Endothelial cell of umbilical vein (primary cell): ENCODE data around the gene MMP2.

ENCODE experiments used
- EZH2 ChIP-seq: IDR thresholded peaks from 2 replicates; pipeline ENCODE4 v1.6.1; 2012; ENCODE audit warnings: borderline replicate concordance, low read depth, mild to moderate bottlenecking, moderate library complexity, low read length, inconsistent platforms; ENCODE audit not compliant: severe bottlenecking
- FOS ChIP-seq: IDR thresholded peaks from 2 replicates; pipeline ENCODE4 v1.6.1; 2011; ENCODE audit warnings: mild to moderate bottlenecking, low read length, moderate library complexity, borderline replicate concordance; ENCODE audit not compliant: insufficient read depth
- TF ChIP-seq, protein P1 (sequence below), 2 donors: IDR thresholded peaks; 1 replicate in 1 of 2; 2 replicates in 1 of 2; pipeline ENCODE4 v1.5.1; 2011; ENCODE audit warnings: low read length in 2 of 2, mild to moderate bottlenecking in 2 of 2, moderate library complexity in 2 of 2, control low read depth in 1 of 2, inconsistent platforms in 1 of 2, low read depth in 1 of 2; ENCODE audit not compliant: insufficient read depth in 1 of 2; ENCODE audit errors: extremely low read depth in 1 of 2

DNA sequence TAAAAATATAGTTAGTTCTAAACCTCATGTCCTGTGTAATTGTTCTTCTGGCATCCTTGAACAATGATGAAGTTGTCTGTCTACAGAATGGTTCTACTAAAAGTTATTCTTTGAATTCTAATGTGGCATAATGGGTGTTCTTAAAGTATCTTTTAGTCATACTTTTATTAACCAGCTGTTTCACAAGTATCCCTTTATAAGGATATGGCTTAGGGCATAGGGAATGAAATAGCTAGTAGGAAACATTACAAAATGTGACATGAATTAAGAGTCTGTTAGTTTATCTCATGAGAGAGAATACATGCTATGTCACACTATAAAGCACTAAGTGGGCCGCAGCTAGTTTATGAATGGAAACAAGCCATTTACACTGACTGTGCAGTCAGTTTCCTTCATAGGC is 61.2 kb downstream of the MMP2 start:
- TF ChIP-seq, protein P1, sequence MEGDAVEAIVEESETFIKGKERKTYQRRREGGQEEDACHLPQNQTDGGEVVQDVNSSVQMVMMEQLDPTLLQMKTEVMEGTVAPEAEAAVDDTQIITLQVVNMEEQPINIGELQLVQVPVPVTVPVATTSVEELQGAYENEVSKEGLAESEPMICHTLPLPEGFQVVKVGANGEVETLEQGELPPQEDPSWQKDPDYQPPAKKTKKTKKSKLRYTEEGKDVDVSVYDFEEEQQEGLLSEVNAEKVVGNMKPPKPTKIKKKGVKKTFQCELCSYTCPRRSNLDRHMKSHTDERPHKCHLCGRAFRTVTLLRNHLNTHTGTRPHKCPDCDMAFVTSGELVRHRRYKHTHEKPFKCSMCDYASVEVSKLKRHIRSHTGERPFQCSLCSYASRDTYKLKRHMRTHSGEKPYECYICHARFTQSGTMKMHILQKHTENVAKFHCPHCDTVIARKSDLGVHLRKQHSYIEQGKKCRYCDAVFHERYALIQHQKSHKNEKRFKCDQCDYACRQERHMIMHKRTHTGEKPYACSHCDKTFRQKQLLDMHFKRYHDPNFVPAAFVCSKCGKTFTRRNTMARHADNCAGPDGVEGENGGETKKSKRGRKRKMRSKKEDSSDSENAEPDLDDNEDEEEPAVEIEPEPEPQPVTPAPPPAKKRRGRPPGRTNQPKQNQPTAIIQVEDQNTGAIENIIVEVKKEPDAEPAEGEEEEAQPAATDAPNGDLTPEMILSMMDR (IDR thresholded peaks at IDR 0.05; ENCODE audit: extremely low read depth in 1 of 2, insufficient read depth in 1 of 2, low read depth in 1 of 2, low read length in 2 of 2), result no peak
- TF ChIP-seq FOS (no peak), EZH2 (no peak)
